ENCODE measurements around the gene SHLD1.

Gene SHLD1

DNA sequence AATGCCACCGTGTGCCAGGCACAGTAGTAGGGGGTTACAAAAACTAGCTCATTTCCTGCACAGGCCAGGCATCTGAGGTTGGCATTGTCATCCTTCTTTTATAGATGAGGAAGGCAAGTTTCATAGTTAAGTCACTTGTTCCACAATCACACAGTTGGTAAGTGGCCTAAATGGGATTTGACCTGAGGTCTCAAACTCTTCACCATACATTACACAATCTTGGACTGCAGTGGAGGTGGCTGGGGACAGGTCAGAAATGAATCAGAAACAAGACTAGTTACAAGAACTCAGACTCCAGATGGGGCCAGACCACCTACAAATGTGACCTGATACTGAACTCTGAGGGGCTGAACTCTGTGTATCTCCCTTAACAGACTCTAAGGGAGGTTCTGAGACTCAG, 150.7 kb downstream of the SHLD1 start:
- no peak for DNase-seq

DNA sequence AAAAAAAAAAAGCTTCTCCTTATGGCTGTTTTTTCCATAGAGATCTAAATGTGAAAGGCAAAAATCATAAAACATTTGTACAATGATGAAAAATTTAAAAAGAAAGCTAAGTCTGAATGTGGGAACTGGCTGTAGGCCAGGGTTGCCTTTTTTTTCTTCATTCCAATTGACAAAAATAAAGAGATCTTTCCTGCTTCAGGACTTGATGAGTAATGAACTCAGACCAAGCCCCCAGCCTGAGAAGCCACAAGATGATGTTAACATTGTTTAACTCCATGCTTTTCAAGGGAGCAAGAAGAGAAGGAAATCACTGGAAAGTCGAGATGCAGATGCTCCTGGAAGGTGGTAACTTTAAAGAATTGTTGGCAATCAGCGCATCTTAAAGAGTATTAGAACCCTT, 158.8 kb downstream of the SHLD1 start:
- no peak for DNase-seq

DNA sequence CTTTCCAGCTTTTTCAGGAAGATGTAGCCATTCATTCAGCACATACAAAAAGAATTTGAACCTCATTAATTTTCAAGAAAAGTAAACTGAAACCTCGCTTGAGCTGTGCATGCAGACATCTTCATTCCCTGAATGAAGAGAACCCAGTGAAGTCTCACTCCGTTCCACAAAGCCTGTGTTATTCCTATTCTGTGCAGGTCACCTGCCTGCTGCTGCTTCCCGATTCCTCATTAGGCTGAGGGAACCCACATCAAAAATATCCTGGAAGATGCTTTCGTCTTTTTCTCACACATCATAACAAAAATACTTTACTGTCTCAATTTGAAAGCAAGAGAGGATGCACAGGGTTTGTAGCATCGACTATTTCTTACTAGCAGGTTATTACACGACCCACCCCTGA, 160.0 kb downstream of the SHLD1 start:
- no peak for DNase-seq

DNA sequence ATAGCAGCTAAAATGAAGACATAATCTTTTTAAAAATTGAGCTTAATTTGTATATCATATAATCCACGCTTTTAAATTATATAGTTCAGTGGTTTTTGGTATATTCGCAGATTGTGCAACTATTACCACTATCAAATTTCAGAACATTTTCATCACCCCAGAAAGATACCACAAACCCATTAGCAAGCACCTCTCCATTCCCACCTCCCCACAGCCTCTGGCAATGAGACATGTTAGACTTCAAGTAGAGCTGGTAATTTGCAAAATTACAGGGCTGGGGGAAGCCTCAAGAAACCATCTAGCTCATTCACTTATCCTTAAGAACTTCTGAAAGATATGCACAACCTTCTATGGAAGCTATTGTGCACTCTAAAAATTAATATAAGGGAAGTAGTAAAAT, 163.0 kb downstream of the SHLD1 start:
- no peak for DNase-seq

All from CD4-positive, alpha-beta T cell treated with Interleukin-12 subunit alpha and Interleukin-12 subunit beta, for 1 hour (primary cell).